ENCODE results near the gene TRABD.

- no peak for TF ChIP-seq CTCF (IDR thresholded peaks at IDR 0.05; ENCODE audit: insufficient read depth, low read depth, low read length)
- no peak for TF ChIP-seq EZH2 (IDR thresholded peaks at IDR 0.05; ENCODE audit: insufficient read depth, low read length)
Observed at GRCh38 chr22:50246242-50247175, 60.8 kb downstream of the TRABD start.
